C4-2B (cell line): Measurements from ENCODE around the gene PGA3.

Experiments
- ZFX ChIP-seq: fragments of 450-650 bp; IDR thresholded peaks from 2 replicates; pipeline ENCODE4 v1.6.1; 2017
- TF ChIP-seq, protein P1 (sequence below): fragments of 450-650 bp; conservative IDR thresholded peaks from 2 replicates; pipeline ENCODE4 v1.5.1; 2017; ENCODE audit warnings: mild to moderate bottlenecking

DNA sequence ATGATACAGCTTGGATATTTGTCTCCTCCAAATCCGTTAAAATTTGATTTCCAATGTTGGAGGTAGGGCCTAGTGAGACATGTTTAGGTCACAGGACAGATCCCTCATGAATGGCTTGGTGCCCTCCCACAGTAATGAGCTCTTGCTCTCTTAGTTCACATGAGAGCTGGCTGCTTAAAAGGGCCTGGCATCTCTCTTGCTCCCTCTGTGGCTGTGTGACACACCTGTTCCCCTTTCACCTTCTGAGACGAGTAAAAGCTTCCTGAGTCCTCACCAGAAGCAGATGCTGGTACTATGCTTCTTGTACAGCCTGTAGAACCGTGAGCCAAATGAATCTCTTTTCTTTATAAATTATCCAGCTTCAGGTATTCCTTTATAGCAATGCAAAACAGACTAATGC, 45.6 kb upstream of the PGA3 start:
- TF ChIP-seq, protein P1, sequence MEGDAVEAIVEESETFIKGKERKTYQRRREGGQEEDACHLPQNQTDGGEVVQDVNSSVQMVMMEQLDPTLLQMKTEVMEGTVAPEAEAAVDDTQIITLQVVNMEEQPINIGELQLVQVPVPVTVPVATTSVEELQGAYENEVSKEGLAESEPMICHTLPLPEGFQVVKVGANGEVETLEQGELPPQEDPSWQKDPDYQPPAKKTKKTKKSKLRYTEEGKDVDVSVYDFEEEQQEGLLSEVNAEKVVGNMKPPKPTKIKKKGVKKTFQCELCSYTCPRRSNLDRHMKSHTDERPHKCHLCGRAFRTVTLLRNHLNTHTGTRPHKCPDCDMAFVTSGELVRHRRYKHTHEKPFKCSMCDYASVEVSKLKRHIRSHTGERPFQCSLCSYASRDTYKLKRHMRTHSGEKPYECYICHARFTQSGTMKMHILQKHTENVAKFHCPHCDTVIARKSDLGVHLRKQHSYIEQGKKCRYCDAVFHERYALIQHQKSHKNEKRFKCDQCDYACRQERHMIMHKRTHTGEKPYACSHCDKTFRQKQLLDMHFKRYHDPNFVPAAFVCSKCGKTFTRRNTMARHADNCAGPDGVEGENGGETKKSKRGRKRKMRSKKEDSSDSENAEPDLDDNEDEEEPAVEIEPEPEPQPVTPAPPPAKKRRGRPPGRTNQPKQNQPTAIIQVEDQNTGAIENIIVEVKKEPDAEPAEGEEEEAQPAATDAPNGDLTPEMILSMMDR = no peak; the same call in 1 of the 2 replicates
- no peak for TF ChIP-seq ZFX
